Measurements from ENCODE around the gene GAS2L2.

The GAS2L2 gene

DNA sequence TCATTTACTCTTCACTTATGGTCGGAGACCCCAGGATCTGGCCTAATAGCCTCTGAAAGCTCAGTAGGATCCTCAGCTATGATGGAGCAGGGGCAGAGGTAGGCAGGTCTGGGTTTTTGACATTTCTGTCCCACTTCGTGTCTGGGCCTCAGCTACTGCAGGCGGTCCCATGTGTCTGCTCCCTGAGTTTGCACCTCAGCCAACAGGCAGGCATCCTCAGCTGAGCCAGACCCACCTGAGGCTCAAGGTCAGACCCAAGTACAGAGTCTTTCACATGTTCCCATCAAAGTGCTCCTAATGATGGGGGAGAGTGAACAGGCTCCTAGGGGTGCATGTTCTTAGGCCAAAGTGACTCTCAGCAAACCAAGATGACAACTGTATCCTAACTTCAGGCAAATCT, 24.5 kb downstream of the GAS2L2 start:
- Histone ChIP-seq H3K36me3 (peaks cover 28% of the 10 kb centered on the region), H3K27me3 (ENCODE audit: insufficient read depth, low read depth, severe bottlenecking) (no peaks in the 10 kb centered on the region), H3K27ac (no peak overlapping the region), H3K9me3 (ENCODE audit: severe bottlenecking) (no peaks in the 10 kb centered on the region), H3K4me3 (ENCODE audit: low read depth, low read length) (no peak overlapping the region)
- no peak for DNase-seq
- no peak for TF ChIP-seq CTCF (IDR thresholded peaks at IDR 0.05; ENCODE audit: low read depth, low read length)

- TF ChIP-seq CTCF (IDR thresholded peaks at IDR 0.05; ENCODE audit: low read depth, low read length) = no peak
- Histone ChIP-seq H3K4me3 (ENCODE audit: low read depth, low read length) (no peak overlapping the region), H3K27me3 (ENCODE audit: insufficient read depth, low read depth, severe bottlenecking) (no peaks in the 10 kb centered on the region), H3K27ac (no peak overlapping the region), H3K36me3 (peaks cover 30% of the 10 kb centered on the region), H3K9me3 (ENCODE audit: severe bottlenecking) (no peaks in the 10 kb centered on the region)
- no peak for DNase-seq
Measured at GRCh38 chr17:35727635-35728034, 25.4 kb downstream of the GAS2L2 start.

DNA sequence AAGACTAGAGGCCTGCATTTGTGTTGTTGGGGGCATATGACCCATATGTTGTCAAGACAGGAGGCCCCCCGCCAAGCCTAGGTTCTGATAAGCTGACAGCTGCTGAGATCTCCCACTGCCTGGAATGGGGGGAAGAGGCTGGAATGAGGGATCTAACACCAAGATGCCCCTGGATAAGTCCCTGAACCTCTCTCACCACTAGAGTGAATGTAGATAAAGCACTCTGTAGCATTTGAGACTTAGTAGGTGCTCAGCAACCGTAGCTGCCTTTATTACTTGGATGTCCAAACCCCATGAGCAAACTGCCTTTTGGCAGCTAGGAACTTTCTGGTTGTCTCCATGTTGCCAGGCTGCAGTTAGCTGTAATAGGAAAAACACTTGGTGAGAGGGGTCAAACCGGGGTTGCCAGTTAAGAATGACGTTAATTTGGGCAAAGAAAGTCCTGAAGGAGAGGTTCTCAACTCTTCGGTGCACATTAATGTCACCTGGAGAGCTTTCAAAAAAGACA, 26.0 kb downstream of the GAS2L2 start:
- Histone ChIP-seq H3K9me3 (ENCODE audit: severe bottlenecking) (no peaks in the 10 kb centered on the region), H3K27ac (no peak overlapping the region), H3K27me3 (ENCODE audit: insufficient read depth, low read depth, severe bottlenecking) (no peaks in the 10 kb centered on the region), H3K36me3 (peaks cover 30% of the 10 kb centered on the region), H3K4me3 (ENCODE audit: low read depth, low read length) (no peak overlapping the region)
- TF ChIP-seq CTCF (IDR thresholded peaks at IDR 0.05; ENCODE audit: low read depth, low read length) = no peak
- DNase-seq = no peak

DNA sequence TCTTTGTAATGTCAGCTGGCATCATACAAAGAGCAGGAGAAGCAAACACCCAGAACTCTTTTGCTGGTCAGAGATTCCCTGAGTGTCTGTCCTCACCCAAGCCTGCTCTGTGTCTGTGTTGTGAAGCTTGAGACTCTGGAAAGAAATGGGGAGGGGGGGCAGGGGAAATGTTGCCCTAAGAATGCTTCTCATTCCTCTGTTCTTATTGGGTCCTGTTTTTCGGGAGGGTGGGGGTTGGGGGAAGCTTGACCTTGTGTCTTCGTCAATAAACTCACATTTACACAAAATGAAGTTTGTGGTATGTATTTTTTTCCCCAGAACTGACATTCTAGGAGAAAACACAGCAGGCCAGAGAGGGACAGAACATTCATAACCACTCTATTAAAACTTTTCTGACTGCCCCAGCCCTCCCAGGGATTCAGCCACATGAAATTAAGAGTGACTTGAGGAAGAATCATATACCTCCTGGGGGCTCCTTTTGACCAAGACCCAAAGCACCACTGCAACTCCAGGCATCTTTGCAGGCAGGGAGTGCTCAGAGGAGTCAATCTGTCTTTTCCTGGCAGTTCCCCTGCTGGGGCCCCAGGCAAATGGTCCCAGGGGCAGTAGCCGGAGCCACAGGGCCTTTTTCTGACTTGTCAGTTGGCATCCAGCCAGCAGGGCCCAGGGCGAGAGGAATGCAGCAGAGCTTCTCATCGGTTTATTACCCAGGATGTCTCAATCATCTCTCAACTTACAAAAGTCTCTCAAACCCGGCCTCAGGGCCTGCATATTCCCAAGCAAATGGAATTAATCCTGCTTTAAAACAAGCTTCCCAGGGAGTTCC, 26.7 kb downstream of the GAS2L2 start:
- no peaks in the 10 kb centered on the region for H3K27me3 ChIP-seq (ENCODE audit: insufficient read depth, low read depth, severe bottlenecking)
- H3K9me3 ChIP-seq (ENCODE audit: severe bottlenecking) = no peaks in the 10 kb centered on the region
- no peak for DNase-seq
- no peak for TF ChIP-seq CTCF (IDR thresholded peaks at IDR 0.05; ENCODE audit: low read depth, low read length)
- no peak overlapping the region for H3K4me3 ChIP-seq (ENCODE audit: low read depth, low read length)
- H3K27ac ChIP-seq = no peak overlapping the region
- H3K36me3 ChIP-seq = peaks cover 35% of the 10 kb centered on the region

DNA sequence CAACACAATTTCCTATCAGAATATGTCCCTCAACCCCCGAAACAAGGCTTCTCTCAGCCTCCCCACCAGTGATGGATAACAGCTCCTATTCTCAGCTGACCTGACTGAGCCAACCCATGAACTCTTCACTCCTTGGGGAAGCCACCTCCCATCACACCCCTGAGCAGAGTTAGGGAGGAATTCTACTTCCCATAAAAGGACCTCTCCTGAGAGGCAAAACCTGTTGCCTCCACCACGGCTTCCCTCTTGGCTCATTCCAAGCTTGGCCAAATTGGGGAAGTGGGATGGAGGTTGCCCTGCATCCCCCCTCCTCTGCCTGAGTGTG, 27.3 kb downstream of the GAS2L2 start:
- Histone ChIP-seq H3K9me3 (ENCODE audit: severe bottlenecking) (no peaks in the 10 kb centered on the region), H3K4me3 (ENCODE audit: low read depth, low read length) (no peak overlapping the region), H3K36me3 (peaks cover 35% of the 10 kb centered on the region), H3K27ac (no peak overlapping the region), H3K27me3 (ENCODE audit: insufficient read depth, low read depth, severe bottlenecking) (no peaks in the 10 kb centered on the region)
- DNase-seq = no peak
- no peak for TF ChIP-seq CTCF (IDR thresholded peaks at IDR 0.05; ENCODE audit: low read depth, low read length)

DNA sequence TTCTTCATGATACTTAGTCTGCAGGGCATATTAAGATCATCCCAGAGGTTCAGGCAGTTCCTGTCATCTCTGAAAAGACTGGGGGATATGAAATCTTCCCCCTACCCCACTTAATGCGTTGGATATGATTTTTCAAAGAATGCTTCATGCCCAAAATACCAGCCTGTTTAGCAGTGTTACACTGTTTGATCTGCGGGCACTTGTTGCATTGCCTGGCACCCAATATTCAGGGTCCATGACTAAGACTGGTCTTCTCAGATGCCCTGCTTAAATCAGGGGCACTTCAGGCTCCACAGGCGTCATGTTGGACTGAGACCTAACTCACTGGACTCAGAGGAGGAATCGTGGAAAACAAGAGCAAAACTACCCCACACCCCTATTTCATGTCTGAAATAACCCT, 28.0 kb downstream of the GAS2L2 start:
- no peak for DNase-seq
- Histone ChIP-seq H3K4me3 (ENCODE audit: low read depth, low read length) (no peak overlapping the region), H3K27ac (no peak overlapping the region), H3K9me3 (ENCODE audit: severe bottlenecking) (no peaks in the 10 kb centered on the region), H3K36me3 (peaks cover 35% of the 10 kb centered on the region), H3K27me3 (ENCODE audit: insufficient read depth, low read depth, severe bottlenecking) (no peaks in the 10 kb centered on the region)
- TF ChIP-seq CTCF (IDR thresholded peaks at IDR 0.05; ENCODE audit: low read depth, low read length) = no peak

Measured in WERI-Rb-1 (cell line).